ENCODE data around the gene NYAP1.

The NYAP1 gene

DNA sequence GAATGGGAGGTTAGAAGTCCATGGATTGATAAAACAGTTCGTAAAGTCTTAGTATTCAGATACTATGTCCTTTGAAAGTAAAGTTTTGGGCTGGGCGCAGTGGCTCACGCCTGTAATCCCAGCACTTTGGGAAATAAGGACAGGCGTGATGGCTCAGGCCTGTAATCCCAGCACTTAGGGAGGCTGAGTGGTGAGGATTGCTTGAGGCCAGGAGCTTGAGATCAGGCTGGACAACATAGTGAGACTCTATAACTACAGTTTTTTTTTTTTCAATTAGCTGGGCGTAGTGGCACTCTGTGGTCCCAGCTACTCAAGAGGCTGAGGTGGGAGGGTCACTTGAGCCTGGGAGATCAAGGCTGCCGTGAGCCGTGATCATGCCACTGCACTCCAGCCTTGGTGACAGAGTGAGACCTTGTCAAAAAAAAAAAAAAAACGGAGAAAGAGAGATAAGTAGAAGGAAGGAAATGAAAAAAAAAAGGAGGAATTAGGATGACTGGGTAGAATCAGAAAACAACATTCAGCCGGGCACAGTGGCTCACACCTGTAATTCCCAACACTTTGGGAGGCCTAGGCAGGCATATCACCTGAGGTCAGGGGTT lies 29.6 kb downstream of the NYAP1 start:
- no peak for DNase-seq (ENCODE audit: low spot score)
- POLR2A ChIA-PET (ENCODE audit: low non-redundant PET) = no interaction called here
- TF ChIP-seq, protein P1, sequence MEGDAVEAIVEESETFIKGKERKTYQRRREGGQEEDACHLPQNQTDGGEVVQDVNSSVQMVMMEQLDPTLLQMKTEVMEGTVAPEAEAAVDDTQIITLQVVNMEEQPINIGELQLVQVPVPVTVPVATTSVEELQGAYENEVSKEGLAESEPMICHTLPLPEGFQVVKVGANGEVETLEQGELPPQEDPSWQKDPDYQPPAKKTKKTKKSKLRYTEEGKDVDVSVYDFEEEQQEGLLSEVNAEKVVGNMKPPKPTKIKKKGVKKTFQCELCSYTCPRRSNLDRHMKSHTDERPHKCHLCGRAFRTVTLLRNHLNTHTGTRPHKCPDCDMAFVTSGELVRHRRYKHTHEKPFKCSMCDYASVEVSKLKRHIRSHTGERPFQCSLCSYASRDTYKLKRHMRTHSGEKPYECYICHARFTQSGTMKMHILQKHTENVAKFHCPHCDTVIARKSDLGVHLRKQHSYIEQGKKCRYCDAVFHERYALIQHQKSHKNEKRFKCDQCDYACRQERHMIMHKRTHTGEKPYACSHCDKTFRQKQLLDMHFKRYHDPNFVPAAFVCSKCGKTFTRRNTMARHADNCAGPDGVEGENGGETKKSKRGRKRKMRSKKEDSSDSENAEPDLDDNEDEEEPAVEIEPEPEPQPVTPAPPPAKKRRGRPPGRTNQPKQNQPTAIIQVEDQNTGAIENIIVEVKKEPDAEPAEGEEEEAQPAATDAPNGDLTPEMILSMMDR (conservative IDR thresholded peaks at IDR 0.05; ENCODE audit: low read depth) = no peak
- CTCF ChIA-PET = no interaction called here
- peak overlapping the region; percentile 75; the same call in 1 of the 2 replicates for H3K27ac ChIP-seq

DNA sequence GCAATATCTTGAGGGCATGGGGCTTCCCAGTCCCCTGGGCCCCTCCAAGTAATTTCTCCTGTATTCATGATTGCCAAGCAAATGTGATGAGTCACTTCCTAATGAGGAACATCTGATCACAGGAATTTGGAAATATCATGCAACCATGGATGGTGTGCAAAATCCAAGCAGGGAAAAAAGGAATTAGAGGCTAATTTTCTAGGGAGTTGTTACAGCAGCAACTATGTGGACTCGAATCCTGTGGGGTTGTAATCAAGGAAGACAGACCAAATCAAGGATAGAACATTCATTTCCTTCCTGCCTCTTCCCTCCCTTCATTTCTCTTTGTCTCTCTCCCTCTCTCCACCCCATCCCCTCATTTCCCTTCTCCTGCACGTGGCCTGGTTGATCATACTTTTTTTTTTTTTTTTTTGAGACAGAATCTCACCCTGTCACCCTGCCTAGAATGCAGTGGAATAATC lies 31.4 kb downstream of the NYAP1 start:
- peak; percentile 59 for DNase-seq (ENCODE audit: low spot score)
- TF ChIP-seq, protein P1 (conservative IDR thresholded peaks at IDR 0.05; ENCODE audit: low read depth) = no peak
- CTCF ChIA-PET = interaction anchor here (0.7 kb wide), 1 partner anchor 271 kb away, joined by 3 read pairs; no protein-coding TSS in a partner anchor
- POLR2A ChIA-PET (ENCODE audit: low non-redundant PET) = no interaction called here
- H3K27ac ChIP-seq = peak overlapping the region; percentile 91

DNA sequence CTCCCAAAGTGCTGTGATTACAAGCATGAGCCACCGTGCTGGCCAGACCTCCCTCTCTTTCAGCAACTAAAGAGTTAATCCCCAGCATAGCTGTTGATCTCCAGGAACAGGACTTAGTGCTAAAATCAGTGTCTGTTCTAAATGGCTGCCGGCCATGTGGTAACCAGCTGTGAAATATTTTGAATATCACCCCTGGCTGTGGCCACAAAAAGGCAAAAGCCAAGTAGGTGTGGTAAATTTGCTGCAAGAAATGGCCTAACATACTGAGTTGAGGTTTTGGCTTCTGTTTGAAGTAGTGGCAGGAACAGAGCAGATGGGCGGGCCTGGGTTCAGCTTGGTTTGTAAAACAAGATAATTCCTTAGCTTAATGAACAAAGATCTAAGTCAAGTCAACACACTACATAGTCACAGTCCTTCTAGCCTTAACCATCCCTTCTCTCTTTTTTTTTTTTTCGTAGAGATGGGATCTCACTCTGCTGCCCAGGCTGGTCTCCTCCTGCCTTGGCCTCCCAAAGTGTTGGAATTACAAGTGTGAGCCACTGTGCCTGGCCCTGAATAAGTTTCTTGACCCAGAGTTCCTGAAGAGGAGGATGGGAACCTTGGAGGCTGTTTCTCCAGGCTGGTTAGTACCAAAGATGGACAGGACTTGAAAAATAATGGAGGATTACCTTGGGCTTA lies 32.5 kb downstream of the NYAP1 start:
- TF ChIP-seq, protein P1 (conservative IDR thresholded peaks at IDR 0.05; ENCODE audit: low read depth) = no peak
- DNase-seq (ENCODE audit: low spot score) = peak; percentile 30
- ChIA-PET CTCF (no interaction called here), POLR2A (ENCODE audit: low non-redundant PET) (no interaction called here)
- H3K27ac ChIP-seq = peak overlapping the region; percentile 91

DNA sequence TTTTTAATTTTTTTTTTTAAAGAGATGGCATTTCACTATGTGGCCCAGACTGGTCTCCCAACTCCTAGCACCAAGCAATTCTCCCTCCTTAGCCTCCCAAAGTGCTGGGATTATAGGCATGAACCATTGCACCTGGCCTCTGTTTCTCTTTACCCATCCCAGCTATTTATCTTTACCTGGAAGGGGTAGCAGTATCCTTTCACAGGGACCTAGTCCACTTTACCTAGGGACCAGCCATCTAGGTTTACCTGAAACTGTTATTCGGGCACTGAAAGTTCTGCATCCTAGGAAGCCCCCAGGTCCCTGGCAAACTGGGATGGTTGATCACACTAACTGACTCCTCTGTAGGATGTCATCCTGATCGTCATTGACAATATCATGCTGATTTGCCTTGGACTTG lies 33.6 kb downstream of the NYAP1 start:
- ChIA-PET POLR2A (ENCODE audit: low non-redundant PET) (no interaction called here), CTCF (no interaction called here)
- TF ChIP-seq, protein P1 (conservative IDR thresholded peaks at IDR 0.05; ENCODE audit: low read depth) = no peak
- peak overlapping the region; percentile 91 for H3K27ac ChIP-seq
- no peak for DNase-seq (ENCODE audit: low spot score)

DNA sequence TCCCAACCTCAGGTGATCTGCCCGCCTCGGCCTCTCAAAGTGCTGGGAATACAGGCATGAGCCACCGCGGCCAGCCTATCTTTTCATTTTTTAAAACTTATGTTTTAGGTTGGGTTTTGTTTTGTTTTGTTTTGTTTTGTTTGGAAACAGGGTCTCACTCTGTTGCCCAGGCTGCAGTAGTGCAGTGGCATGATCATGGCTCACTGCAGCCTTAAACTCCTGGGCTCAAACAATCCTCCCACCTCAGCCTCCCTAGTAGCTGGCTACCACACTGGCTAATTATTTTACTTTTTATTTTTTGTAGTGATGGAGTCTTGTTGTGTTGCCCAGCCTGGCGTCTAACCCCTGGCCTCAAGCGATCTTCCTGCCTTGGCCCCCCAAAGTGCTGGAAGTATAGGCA lies 35.9 kb downstream of the NYAP1 start:
- ChIA-PET POLR2A (ENCODE audit: low non-redundant PET) (no interaction called here), CTCF (no interaction called here)
- DNase-seq (ENCODE audit: low spot score) = no peak
- TF ChIP-seq, protein P1 (conservative IDR thresholded peaks at IDR 0.05; ENCODE audit: low read depth) = no peak
- peak overlapping the region; percentile 17; the same call in 1 of the 2 replicates for H3K27ac ChIP-seq

DNA sequence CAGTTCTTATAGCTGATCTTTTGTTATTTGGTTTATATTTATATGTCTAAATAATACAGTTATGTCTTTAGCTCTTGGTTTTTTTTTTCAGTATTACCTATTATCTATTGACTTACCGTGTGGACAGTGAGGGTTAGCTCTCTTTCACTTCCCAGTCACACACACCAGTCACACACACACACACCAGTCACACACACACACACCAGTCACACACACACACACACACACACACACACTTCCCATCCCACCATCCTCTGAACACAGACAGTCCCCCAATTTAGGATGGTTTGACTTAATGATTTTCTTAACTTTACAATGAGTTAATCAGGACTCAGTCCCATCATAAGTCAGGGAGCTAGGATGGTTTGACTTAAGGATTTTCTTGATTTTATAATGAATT lies 36.4 kb downstream of the NYAP1 start:
- no peak for DNase-seq (ENCODE audit: low spot score)
- POLR2A ChIA-PET (ENCODE audit: low non-redundant PET) = no interaction called here
- TF ChIP-seq, protein P1 (conservative IDR thresholded peaks at IDR 0.05; ENCODE audit: low read depth) = no peak
- CTCF ChIA-PET = interaction anchor here (0.6 kb wide), 2 partner anchors 51 to 904 kb away, joined by 3 read pairs; no protein-coding TSS in a partner anchor
- no peak overlapping the region for H3K27ac ChIP-seq
